GM21619 (cell line): ENCODE results near the gene SLC12A3.
A peak's percentile ranks its signal among the peaks of the same experiment; 100 is the strongest.

Experiments used
- ATAC-seq: cut with Tn5 transposase; IDR thresholded peaks from one replicate; pipeline ENCODE4 v1.9.1; 2021; ENCODE audit not compliant: unreplicated experiment

Gene SLC12A3

GRCh38 chr16:56847173-56847910 is 17.7 kb upstream of the SLC12A3 start:
- no peak for ATAC-seq

- no peak for ATAC-seq
These were observed 16.7 kb upstream of the SLC12A3 start for GRCh38 chr16:56848029-56848936.

GRCh38 chr16:56848955-56849689 is 15.9 kb upstream of the SLC12A3 start:
- no peak for ATAC-seq

GRCh38 chr16:56849690-56850680 is 15.0 kb upstream of the SLC12A3 start:
- no peak for ATAC-seq

GRCh38 chr16:56851671-56852400 is 13.2 kb upstream of the SLC12A3 start:
- no peak for ATAC-seq

GRCh38 chr16:56852401-56852730 is 12.6 kb upstream of the SLC12A3 start:
- ATAC-seq: no peak

- ATAC-seq: no peak
These were observed 12.0 kb upstream of the SLC12A3 start for GRCh38 chr16:56852968-56853367.

- ATAC-seq: no peak
These were observed 9.8 kb upstream of the SLC12A3 start for GRCh38 chr16:56855201-56855600.

- ATAC-seq: no peak
These were observed 9.1 kb upstream of the SLC12A3 start for GRCh38 chr16:56855946-56856345.

- ATAC-seq: no peak
These were observed 8.0 kb upstream of the SLC12A3 start for GRCh38 chr16:56856876-56857447.

- no peak for ATAC-seq
These were observed 6.6 kb upstream of the SLC12A3 start for GRCh38 chr16:56858374-56858773.

- no peak for ATAC-seq
These were observed 5.4 kb upstream of the SLC12A3 start for GRCh38 chr16:56859636-56860035.

- ATAC-seq: peak; percentile 82
These were observed 4.6 kb upstream of the SLC12A3 start for GRCh38 chr16:56860226-56861020.

GRCh38 chr16:56861092-56861610 is 3.9 kb upstream of the SLC12A3 start:
- no peak for ATAC-seq

- no peak for ATAC-seq
These were observed 3.3 kb upstream of the SLC12A3 start for GRCh38 chr16:56861756-56862155.

- ATAC-seq: no peak
These were observed 2.2 kb upstream of the SLC12A3 start for GRCh38 chr16:56862776-56863175.

- no peak for ATAC-seq
These were observed 521 bp downstream of the SLC12A3 start for GRCh38 chr16:56865394-56866062.
